Measurements from ENCODE around the gene ESRRA. TPM values are rescaled to one million over a fixed set of nuclear protein-coding genes. Genes with fewer than 3 reads are reported as not detected.

The ESRRA gene
- total and polyA plus RNA-seq, 2 of the 13 experiments (the other 11 are each of a cell fraction or from before 2014, with no cell fraction given) = 18.1 to 36.3 TPM

DNA sequence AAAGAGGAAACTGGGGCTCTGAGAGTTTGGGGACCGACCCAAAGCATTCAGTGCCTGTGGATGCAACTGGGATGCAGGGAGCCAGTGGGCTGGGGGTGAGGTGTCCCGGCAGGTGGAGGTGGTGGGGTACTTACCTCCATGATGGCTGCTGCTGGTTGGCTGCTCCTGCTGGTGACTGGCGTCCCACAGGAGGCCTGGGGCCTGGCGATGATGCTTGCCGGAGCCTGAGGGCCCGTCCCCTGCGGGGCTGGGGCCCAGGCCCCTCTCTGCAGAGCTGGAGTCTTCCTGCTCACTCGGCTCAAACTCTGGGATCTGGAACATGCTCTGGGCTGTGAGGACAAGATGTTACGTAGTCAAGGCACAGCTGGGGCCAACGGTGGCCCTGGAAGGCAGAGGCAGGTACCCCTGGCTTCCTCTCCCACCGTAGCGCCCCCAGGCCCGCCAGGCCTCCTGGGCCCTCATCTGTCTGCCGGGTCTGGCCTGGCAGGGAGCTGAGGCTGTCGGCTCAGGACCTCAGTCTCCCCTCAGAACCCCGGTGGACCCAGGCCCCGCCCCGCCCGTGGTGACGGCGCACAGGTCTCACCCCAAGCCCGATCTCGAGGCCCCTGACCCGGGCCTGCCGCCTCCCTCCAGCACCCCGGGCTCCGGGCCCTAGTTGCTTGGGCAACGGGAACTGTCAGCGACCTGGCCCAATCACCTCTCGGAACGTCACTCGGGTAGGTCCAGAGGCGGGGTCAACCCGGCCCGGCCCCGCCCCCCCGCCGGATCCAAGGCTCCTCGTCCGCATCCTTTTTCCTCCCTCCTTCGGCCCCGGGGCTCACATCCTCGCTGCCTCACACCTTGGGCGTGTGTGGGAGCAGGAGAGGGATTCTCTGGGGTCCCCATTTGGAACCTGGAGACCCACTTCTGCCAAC is 21.0 kb upstream of the ESRRA start, which contains the start of gene BAD (continued):
- TF ChIP-seq, protein P1, sequence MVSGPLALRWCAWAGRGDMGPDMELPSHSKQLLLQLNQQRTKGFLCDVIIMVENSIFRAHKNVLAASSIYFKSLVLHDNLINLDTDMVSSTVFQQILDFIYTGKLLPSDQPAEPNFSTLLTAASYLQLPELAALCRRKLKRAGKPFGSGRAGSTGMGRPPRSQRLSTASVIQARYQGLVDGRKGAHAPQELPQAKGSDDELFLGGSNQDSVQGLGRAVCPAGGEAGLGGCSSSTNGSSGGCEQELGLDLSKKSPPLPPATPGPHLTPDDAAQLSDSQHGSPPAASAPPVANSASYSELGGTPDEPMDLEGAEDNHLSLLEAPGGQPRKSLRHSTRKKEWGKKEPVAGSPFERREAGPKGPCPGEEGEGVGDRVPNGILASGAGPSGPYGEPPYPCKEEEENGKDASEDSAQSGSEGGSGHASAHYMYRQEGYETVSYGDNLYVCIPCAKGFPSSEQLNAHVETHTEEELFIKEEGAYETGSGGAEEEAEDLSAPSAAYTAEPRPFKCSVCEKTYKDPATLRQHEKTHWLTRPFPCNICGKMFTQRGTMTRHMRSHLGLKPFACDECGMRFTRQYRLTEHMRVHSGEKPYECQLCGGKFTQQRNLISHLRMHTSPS (CRISPR knock-in tag; IDR thresholded peaks at IDR 0.05; ENCODE audit: low read depth) = 0 out of 2 replicates have a peak, but pooled peaks have one; percentile 17
- TF ChIP-seq NRL (CRISPR knock-in tag; IDR thresholded peaks at IDR 0.05; ENCODE audit: borderline replicate concordance) (0 out of 2 replicates have a peak, but pooled peaks have one; percentile 10), ZFY (CRISPR knock-in tag; IDR thresholded peaks at IDR 0.05) (peak; percentile 84), NKX3-1 (CRISPR knock-in tag; IDR thresholded peaks at IDR 0.05) (0 out of 2 replicates have a peak, but pooled peaks have one; percentile 26), ZBTB38 (CRISPR knock-in tag; IDR thresholded peaks at IDR 0.05) (no peak), ZNF670 (CRISPR knock-in tag; IDR thresholded peaks at IDR 0.05; ENCODE audit: borderline replicate concordance) (0 out of 2 replicates have a peak, but pooled peaks have one; percentile 40), U2AF2 (IDR thresholded peaks at IDR 0.05; ENCODE audit: low read depth, low read length) (peak; percentile 97), ZNF333 (CRISPR knock-in tag; IDR thresholded peaks at IDR 0.05; ENCODE audit: borderline replicate concordance) (0 out of 2 replicates have a peak, but pooled peaks have one; percentile 4), HHEX (CRISPR knock-in tag; IDR thresholded peaks at IDR 0.05) (no peak), ZNF850 (CRISPR knock-in tag; conservative IDR thresholded peaks at IDR 0.05) (peak; percentile 65; the same call in 1 of the 2 replicates), MTA1 (CRISPR knock-in tag; IDR thresholded peaks at IDR 0.05; ENCODE audit: borderline replicate concordance) (0 out of 2 replicates have a peak, but pooled peaks have one; percentile 7), NCOA1 (CRISPR knock-in tag; IDR thresholded peaks at IDR 0.05) (peak; percentile 87; the same call in 1 of the 2 replicates), CHCHD3 (CRISPR knock-in tag; IDR thresholded peaks at IDR 0.05) (0 out of 2 replicates have a peak, but pooled peaks have one; percentile 32), KLF16 (CRISPR knock-in tag; IDR thresholded peaks at IDR 0.05) (0 out of 4 replicates have a peak, but pooled peaks of 1 of the 2 experiments have one; percentile 36), ZNF839 (CRISPR knock-in tag; IDR thresholded peaks at IDR 0.05; ENCODE audit: borderline replicate concordance) (peak; percentile 86; the same call in 1 of the 2 replicates), PAWR (CRISPR knock-in tag; IDR thresholded peaks at IDR 0.05; ENCODE audit: borderline replicate concordance) (0 out of 2 replicates have a peak, but pooled peaks have one; percentile 10), PHF8 (CRISPR knock-in tag; IDR thresholded peaks at IDR 0.05) (peak; percentile 55), TAF1 (CRISPR knock-in tag; IDR thresholded peaks at IDR 0.05) (peak; percentile 53; the same call in 1 of the 2 replicates), ZNF672 (CRISPR knock-in tag; IDR thresholded peaks at IDR 0.05) (no peak)
- TF ChIP-seq, protein P2, sequence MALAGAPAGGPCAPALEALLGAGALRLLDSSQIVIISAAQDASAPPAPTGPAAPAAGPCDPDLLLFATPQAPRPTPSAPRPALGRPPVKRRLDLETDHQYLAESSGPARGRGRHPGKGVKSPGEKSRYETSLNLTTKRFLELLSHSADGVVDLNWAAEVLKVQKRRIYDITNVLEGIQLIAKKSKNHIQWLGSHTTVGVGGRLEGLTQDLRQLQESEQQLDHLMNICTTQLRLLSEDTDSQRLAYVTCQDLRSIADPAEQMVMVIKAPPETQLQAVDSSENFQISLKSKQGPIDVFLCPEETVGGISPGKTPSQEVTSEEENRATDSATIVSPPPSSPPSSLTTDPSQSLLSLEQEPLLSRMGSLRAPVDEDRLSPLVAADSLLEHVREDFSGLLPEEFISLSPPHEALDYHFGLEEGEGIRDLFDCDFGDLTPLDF (CRISPR knock-in tag; IDR thresholded peaks at IDR 0.05) = no peak; the same call in 1 of the 2 replicates
- TF ChIP-seq, protein P3, sequence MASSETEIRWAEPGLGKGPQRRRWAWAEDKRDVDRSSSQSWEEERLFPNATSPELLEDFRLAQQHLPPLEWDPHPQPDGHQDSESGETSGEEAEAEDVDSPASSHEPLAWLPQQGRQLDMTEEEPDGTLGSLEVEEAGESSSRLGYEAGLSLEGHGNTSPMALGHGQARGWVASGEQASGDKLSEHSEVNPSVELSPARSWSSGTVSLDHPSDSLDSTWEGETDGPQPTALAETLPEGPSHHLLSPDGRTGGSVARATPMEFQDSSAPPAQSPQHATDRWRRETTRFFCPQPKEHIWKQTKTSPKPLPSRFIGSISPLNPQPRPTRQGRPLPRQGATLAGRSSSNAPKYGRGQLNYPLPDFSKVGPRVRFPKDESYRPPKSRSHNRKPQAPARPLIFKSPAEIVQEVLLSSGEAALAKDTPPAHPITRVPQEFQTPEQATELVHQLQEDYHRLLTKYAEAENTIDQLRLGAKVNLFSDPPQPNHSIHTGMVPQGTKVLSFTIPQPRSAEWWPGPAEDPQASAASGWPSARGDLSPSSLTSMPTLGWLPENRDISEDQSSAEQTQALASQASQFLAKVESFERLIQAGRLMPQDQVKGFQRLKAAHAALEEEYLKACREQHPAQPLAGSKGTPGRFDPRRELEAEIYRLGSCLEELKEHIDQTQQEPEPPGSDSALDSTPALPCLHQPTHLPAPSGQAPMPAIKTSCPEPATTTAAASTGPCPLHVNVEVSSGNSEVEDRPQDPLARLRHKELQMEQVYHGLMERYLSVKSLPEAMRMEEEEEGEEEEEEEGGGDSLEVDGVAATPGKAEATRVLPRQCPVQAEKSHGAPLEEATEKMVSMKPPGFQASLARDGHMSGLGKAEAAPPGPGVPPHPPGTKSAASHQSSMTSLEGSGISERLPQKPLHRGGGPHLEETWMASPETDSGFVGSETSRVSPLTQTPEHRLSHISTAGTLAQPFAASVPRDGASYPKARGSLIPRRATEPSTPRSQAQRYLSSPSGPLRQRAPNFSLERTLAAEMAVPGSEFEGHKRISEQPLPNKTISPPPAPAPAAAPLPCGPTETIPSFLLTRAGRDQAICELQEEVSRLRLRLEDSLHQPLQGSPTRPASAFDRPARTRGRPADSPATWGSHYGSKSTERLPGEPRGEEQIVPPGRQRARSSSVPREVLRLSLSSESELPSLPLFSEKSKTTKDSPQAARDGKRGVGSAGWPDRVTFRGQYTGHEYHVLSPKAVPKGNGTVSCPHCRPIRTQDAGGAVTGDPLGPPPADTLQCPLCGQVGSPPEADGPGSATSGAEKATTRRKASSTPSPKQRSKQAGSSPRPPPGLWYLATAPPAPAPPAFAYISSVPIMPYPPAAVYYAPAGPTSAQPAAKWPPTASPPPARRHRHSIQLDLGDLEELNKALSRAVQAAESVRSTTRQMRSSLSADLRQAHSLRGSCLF (CRISPR knock-in tag; IDR thresholded peaks at IDR 0.05; ENCODE audit: borderline replicate concordance) = no peak
